Activated CD8-positive, alpha-beta memory T cell treated with anti-CD3 and anti-CD28 coated beads for 36 hours (primary cell): Measurements from ENCODE around the gene CDKN1C. TPM values are rescaled to one million over a fixed set of nuclear protein-coding genes. Genes with fewer than 3 reads are reported as not detected.

ENCODE experiments used
- CTCF ChIA-PET: fragments of 350-600 bp; sonication (Branson Sonifier 250); formaldehyde crosslinking; loops from one replicate; lab custom pipeline; 2021; ENCODE audit warnings: antibody characterized with exemption; lab: Charles Lee
- POLR2A ChIA-PET: fragments of 350-600 bp; sonication (Branson Sonifier 250); formaldehyde crosslinking; loops from one replicate; lab custom pipeline; 2021; ENCODE audit warnings: antibody characterized with exemption; lab: Charles Lee
- total RNA-seq, 2 experiments: library from RNA; stranded (reverse); gene quantifications; one replicate each; pipeline ENCODE4 v1.2.3, GENCODE V29; 2021

CDKN1C gene
- total RNA-seq, result under 1 TPM; 0.40 to 0.55 TPM

DNA sequence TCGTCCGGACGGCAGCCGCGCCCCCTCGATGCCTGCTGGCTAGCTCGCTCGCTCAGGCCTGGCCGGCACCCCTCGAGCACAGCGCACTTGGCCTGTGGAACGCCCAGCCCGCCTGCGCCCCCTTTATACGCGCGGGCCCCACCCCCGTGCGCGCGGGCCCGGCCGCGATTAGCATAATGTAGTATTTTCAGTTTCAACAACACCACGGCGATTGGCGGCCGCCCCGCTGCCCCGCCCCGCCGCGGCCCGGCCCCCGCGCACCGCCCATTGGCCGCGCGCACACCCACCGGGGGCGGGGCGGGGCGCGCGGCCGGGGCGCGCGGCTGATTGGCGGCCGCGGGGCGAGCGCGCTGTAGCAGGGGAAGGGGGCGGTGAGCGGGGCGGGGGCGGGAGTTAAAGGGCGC lies at the start of gene CDKN1C:
Gene CDKN1C, minus strand, starts transcription at position 98 of the 404 bp plus-strand sequence. CDS start 319 bp downstream, outside the sequence.
- ChIA-PET POLR2A (no interaction called here), CTCF (interaction anchor here (1.2 to 12.1 kb wide), 2 partner anchors 9 to 351 kb away, joined by 3 to 268 read pairs; no protein-coding TSS in a partner anchor)

DNA sequence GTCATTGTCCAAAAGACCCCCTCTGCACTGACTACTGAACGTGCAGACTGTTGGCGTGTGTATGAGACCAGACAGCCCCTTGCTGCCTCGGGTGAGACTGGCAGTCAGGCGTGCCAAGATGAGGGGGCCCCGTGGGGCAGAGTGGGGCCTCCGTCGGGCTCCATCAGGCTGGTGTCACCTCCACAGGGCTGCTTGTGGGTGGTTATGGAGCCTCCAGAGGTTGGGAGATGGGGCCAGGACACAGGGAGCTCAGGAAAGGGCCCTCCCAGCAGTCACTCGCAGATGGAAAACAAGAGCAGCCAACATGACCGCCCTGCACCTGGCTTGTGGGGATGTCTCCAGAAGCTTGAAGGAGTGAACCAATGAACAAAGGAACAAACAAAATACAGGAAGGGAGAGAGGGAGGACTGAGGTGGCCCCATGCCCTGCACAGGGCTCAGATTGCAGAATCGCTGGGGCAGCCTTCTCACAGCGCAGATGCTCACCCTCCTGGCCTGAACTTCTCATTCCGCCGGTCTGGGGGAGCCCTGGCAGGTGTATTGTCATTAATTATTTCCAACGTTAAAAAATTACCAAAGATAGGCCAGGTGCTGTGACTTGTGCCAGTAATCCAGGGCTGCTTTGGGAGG lies 49.1 kb upstream of the CDKN1C start:
- POLR2A ChIA-PET, result interaction anchor here (1.1 kb wide), 1 partner anchor 7 kb away, joined by 3 read pairs; no protein-coding TSS in a partner anchor
- CTCF ChIA-PET, result no interaction called here

DNA sequence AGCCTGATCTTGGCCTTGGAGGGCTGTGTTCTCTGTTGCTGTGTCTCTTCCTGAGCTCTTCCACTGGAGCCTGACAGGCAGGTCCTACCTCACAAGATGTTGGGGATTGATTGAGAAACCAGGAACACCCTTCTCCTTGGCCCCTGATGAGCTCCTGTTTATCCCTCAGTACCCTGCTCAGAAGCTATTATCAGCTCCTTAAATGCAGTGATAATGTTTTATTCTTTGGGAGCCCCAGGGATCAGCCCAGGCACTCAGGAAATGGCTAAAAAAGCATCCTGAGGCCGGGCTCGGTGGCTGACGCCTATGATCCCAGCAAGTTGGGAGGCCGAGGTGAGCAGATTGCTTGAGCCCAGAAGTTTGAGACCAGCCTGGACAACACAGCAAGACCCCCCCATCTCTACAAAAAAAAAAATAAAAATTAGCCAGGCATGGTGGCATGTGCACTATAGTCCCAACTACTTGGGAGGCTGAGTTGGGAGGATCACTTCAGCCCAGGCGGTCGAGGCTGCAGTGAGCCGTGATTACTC lies 48.5 kb upstream of the CDKN1C start:
- ChIA-PET POLR2A (interaction anchor here (0.6 to 1.1 kb wide), 2 partner anchors 8 to 47 kb away, joined by 3 read pairs; no protein-coding TSS in a partner anchor), CTCF (interaction anchor here (1.8 to 5.5 kb wide), 2 partner anchors 158 to 402 kb away, joined by 6 to 39 read pairs; no protein-coding TSS in a partner anchor)

DNA sequence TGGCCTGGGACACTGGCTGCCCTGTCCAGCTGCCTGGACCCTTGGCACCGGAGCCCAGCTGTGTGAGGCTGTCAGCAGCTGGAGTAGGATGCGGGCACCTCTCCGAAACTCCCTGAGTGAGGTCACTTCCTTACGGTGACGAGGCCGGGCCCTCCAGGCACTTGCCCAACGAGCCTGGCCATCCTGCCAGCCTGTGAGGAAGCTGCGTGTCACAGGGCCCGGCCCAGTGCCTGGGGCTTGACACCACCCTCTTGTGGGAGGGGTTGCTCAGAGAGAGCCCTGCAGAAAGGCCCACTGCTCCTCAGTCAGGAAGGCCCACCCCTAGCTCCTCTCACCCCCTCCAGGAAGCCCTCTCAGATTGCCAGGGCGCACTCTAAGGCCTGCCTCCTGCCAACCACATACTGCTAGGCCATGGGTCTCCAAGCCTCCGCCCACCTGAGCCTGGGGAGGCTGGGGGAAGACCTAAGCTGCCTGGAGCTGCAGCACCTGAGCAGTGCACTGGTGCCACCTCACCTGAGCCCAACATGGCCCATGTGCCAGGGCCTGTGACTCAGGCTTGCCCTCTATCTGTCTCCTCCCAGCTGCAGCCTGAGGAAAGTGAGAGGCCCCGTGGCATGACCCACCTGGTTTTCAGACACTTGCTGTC lies 47.9 kb upstream of the CDKN1C start:
- ChIA-PET POLR2A (interaction anchor here (0.6 to 1.1 kb wide), 2 partner anchors 9 to 46 kb away, joined by 3 read pairs; no protein-coding TSS in a partner anchor), CTCF (interaction anchor here (1.8 to 5.5 kb wide), 2 partner anchors 158 to 401 kb away, joined by 6 to 39 read pairs; no protein-coding TSS in a partner anchor)

DNA sequence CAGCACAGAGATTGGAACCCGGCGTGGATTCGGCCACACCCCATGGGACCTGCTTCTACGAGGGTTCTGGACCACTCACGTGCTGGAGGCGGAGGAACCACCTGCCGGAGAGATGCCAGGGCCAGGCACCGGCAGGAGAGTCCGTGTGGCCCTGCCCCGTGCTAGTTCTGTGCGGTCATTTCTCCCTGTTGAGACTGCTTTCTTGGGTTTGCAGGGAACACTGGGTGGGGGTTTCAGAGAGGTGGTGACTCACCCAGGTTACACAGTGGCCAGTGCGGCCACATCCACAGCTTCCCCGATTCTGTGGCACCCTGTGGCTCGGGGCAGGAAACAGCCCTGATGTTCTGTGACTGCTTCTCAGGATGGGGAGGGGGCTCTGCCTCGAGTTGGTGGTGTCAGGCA lies 47.3 kb upstream of the CDKN1C start:
- ChIA-PET CTCF (interaction anchor here (1.3 to 5.5 kb wide), 3 partner anchors 41 to 401 kb away, joined by 3 to 39 read pairs (median 6); no protein-coding TSS in a partner anchor), POLR2A (no interaction called here)

DNA sequence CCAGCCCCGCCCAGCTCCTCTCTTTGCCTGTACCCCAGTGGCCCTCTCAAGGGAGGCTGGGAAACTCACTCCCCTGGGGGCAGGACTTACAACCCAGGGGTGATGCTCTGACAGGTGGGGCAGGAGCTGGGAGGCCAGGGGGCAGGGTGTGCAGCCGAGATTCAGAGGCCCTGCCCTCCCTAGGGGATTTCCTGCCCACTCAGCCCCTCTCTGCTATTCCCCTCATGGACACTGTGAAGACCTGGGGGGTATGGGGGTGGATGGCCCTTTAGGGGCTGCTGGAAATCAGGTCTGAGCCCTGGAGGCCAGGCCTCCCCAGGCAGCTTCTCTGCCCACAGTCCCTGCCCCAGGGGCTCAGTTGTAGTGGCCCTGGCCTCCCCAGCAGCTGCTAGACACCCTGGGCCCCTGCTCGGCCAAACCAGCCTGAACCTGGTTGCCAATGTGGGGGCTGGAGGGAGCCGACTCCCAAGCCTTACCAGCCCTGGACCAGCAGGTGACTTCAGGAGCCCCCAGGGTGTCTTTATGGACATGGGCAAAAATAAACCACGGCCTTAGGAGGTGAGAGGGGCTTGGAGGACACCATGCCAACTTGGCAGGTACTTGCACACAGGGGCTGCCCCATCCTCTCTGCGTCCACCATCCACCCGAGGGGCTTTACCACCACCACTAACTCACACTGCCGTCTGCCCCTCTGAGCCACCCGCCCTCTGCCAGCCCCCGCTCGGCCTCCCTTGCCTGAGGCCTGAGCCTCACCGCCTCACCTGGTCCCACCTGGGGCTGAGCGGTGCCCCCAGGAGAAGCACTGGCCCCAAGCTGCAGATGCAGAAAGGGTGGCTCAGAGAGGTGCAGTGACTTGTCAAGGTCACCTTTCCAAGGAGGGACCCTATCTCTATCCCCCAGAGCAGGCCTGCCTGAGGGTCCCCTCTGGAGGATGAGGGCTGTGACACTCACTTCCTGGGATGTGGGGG lies 46.5 kb upstream of the CDKN1C start:
- ChIA-PET CTCF (interaction anchor here (0.9 to 5.5 kb wide), 8 partner anchors 37 to 400 kb away, joined by 3 to 39 read pairs (median 3); no protein-coding TSS in a partner anchor), POLR2A (no interaction called here)

DNA sequence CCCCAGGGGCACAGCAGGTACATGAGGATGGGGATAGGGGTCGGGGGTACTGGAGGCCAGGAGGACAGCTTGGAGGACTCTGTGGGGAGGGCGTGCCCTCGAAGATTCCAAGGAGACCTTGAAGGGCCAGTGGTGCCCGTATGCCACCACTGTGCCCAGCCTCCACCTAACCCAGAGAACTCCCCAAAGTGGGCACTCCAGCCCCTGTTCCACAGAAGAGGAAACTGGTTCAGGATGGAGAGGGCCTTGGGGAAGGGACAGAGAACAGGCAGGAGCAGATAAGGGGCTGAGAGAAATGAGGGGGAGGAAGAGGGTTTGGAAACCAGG lies 45.8 kb upstream of the CDKN1C start:
- CTCF ChIA-PET, result interaction anchor here (0.9 to 5.5 kb wide), 6 partner anchors 38 to 399 kb away, joined by 3 to 39 read pairs (median 3); no protein-coding TSS in a partner anchor
- POLR2A ChIA-PET, result no interaction called here

DNA sequence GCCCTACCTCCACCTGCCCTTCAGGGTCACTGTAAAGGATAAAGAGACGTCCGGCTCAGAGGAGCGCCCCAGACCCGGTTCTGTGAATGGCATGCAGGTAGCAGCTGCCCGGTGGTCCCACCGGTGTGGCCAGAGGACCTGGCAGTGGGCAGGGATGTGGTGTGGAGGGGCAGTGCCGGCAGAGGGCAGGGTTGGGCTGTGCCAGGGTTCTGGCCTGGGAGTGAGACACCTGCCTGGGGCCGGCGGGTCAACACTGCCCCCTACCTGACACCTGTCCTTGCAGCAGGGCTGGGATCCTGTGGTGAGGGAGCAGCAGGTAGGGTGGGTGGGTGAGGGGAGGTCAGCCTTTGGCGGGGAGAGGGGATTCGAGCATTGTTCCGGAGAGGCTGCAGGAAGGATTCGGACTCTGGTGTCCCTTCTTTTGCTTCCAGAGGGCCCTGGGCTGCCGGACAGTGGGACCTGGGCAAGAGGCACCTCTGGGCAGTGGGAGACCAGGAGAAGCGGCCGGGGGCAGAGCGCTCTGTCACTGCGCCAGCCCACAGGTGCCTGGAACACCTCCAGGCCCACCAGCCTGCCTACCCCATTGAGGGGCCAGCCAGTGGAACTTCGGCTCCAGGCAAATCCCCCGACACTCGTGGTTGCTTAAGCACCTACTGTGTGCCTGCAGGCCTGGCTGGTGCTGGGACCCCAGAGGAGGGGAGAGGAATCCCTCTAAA lies 45.3 kb upstream of the CDKN1C start:
- ChIA-PET CTCF (interaction anchor here (0.9 to 5.5 kb wide), 16 partner anchors 8 to 399 kb away, joined by 3 to 39 read pairs (median 4); no protein-coding TSS in a partner anchor), POLR2A (no interaction called here)

DNA sequence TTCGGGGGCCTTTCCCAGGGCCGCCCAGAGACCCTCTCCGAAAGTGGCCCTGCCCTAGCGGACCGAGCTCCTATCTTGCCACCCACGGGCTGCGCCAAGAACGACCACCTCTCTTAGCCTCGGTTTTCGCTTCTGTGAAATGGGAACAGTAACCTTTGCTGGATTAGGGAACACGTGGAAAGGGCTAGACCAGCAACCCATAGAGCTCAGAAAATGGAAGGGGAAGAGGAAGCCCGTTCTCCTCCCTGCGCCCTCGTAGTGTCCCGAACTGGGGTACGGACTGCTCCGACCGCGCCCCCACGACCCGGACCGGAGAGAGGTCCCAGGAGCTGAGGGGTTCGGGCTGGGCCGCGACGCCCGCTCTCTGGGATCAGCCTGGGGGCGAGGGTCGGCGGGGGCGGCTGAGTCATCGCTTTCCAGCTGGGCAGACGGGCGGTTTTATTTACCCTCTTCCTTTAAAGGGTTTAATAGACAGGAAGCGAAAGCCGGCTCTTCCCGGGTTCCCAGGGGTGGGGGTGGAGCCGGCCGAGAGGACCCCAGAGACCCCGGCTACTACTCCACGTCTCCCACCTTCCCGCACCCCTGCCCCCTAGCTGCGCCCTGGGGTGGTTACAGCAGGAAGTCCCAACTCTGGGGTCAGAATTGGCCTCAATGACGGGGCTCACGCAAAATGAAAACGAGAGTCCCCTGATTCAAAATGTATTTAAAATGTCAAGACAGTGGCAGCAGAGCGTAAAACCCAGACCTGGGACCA lies 44.6 kb upstream of the CDKN1C start:
- POLR2A ChIA-PET, result interaction anchor here (0.7 to 1.8 kb wide), 7 partner anchors 12 to 59 kb away, joined by 3 to 8 read pairs (median 3); no protein-coding TSS in a partner anchor
- CTCF ChIA-PET, result interaction anchor here (0.8 to 5.5 kb wide), 20 partner anchors 9 to 398 kb away, joined by 3 to 39 read pairs (median 4); no protein-coding TSS in a partner anchor

DNA sequence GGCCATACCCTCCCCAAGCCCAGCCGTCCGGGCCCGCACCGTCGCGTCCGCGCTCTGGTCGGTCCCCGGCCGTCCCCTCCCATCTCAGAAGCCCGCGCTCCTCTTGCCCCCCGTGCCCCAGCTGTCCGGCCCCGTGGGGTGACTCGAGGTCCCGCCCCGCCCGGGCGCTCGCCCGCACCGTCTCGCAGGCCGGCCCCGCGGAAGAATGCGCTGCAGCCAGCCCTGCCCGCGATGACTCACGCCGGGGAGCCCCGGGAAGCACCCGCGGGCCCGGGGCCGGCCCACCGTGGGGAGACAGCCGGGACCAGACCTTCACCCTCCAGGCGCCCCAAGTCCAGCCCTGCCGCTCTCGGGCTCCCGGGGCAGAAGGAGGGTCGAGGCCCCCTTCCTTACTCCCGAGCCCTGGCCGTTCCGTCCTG lies 44.0 kb upstream of the CDKN1C start:
- ChIA-PET POLR2A (interaction anchor here (0.7 to 1.8 kb wide), 9 partner anchors 11 to 551 kb away, joined by 3 to 8 read pairs (median 3); partner anchors contain the start of gene CARS1), CTCF (interaction anchor here (0.8 to 5.5 kb wide), 19 partner anchors 8 to 397 kb away, joined by 3 to 39 read pairs (median 4); no protein-coding TSS in a partner anchor)

DNA sequence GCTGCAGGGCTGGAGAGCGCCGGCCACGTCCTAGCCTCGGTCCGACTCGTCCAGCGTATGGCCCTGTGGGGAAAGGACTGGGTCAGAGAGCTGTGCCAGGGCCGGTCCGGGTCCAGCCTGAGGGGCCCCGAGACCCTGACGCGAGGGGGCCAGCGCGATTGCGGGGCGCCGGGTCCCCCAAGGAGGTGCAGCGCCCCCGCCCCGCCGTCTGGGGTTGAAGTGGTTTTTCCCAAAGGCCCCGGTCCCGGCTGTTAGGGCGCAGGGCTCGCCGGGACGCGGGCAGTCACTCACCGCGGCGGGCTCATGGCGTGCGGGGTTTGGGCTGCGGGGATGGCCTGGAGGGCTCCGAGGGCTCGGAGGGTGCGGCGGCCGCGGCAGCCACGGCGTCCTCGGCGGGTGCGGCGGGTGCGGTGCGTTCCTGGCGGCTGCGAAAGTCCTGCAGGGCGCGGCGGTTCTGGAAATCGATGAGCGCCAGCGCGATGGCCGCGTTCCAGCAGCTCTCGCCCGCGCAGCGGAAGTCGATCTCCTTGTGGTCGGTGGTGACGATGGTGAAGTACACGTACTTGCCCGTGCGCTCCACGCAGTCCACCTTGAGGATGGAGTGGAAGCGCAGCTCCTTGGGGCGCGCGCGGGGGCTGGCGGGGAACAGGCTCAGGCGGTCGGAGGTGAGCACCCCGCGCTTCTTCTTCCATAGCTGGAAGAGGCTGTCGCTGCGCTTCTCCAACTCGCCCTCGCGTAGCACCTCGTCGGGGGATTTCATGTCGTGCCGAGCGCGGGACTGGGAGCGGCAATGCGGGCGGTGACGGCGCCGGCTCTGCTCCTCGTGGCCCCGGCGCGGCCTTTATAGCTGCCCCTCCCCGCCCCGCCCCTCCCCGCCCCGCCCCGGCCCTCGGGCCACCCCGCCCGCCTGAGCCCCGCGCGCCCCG lies 43.3 kb upstream of the CDKN1C start, which contains the start of gene PHLDA2:
Gene PHLDA2, minus strand, starts transcription at position 816 of the 926 bp plus-strand sequence. Its CDS starts 56 bp downstream, at position 760.
- ChIA-PET CTCF (interaction anchor here (0.8 to 5.5 kb wide), 10 partner anchors 7 to 397 kb away, joined by 3 to 39 read pairs (median 6); no protein-coding TSS in a partner anchor), POLR2A (interaction anchor here (0.7 to 1.8 kb wide), 9 partner anchors 10 to 551 kb away, joined by 3 to 8 read pairs (median 3); partner anchors contain the start of gene CARS1)

DNA sequence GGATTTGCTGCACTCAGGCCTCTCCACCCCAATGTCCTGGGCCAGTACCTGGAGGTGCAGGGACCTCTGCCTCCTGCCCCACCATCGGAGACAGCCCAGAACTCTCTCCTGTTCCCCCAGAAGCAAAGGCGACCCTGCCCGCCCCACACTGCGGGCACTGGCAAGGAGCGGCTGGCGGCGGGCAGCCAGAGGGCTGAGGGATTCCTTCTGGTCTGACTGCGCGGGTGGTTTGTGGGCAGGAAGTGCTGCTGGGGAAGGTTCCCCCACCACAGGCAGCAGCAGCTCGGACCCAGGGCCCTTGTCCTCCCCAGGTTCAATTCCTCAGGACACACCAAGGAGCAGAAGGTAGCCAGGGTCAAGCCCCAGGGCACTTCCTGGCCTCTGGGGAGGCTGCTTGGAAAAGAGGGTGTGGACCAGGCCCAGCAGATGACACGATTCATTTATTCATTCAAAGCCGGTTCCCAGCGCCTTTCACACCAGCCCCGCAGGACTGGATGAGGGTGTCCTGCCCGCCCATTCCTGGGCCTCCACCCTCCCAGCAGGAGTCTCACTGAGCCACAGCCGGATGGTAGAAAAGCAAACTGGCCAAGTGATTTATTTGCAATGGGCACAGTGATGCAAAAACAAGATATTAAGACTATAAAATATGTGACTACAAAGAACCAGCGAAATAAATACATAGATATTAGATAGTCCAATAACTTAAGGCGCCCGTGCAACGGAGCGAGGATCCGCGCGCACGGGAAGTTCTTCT lies 42.5 kb upstream of the CDKN1C start:
- CTCF ChIA-PET, result interaction anchor here (0.8 to 5.5 kb wide), 4 partner anchors 21 to 396 kb away, joined by 3 to 39 read pairs (median 4); no protein-coding TSS in a partner anchor
- POLR2A ChIA-PET, result interaction anchor here (1.1 kb wide), 1 partner anchor 550 kb away, joined by 3 read pairs; no protein-coding TSS in a partner anchor

DNA sequence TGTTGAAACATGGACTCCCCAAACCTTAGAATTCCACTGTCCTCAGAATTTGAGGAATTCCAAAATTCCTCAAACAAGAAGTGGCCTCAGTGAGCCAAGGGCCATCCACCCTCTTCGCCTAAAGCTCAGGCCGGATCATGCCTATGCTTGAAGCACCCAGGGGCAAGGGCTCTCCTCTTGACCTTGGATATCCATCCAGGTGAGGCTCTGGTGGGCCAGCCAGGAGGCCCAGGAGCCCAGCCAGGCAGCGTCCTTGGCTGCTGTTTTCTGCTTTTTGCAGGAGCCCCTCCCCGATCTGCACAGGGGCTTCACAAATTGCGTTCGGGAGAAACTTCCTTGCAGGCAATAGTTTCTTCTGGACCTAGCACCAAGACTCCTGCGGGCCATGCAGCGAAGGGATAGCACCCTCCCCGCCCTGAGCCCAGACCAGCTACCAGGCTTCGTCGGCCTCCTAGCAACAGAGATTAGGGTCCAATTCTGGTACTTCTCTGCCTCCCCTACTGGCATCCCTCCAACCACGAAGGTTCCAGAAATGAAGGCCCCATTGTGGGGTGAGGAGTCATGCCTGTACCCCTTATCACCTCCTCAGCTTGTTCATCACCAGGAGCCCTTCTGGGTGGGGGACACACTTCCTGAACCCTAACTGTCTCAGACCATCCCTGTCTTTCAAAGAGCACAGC lies 41.7 kb upstream of the CDKN1C start:
- ChIA-PET POLR2A (no interaction called here), CTCF (interaction anchor here (0.7 to 1.4 kb wide), 4 partner anchors 20 to 94 kb away, joined by 3 to 7 read pairs (median 4); no protein-coding TSS in a partner anchor)

DNA sequence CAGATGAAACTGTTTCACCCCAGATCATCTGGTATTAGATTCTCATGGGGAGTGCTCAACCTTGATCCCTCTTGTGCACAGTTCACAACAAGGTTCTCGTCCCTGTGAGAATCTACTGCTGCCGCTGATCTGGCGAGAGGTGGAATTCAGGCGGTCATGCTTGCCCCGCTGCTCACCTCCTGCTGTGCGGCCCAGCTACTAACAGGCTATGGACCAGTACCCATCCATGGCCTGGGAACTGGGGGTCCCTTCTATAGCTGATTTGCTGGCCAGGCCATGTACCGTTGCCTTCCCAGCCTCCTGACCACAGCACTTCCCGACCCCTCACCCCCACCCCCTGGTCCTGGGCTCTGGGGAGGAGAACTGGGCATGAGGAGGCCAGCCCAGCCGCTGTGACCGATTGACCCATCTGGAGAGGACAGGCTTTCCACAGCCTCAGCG lies 41.1 kb upstream of the CDKN1C start:
- ChIA-PET POLR2A (interaction anchor here (0.6 kb wide), 1 partner anchor 34 kb away, joined by 3 read pairs; no protein-coding TSS in a partner anchor), CTCF (interaction anchor here (0.7 to 1.4 kb wide), 3 partner anchors 34 to 95 kb away, joined by 3 to 7 read pairs (median 3); no protein-coding TSS in a partner anchor)
